Retina (tissue), 1 donor: ENCODE data around the gene HECTD4.
"Not testable (repeated sequence)": the region's sequence is repeated elsewhere in the genome, so short reads cannot be mapped to it uniquely, and the experiment has no call there.

Experiments used
- DNase-seq: peaks from one replicate; pipeline ENCODE4 v3.0.0-alpha.2; 2016

HECTD4 gene

DNA sequence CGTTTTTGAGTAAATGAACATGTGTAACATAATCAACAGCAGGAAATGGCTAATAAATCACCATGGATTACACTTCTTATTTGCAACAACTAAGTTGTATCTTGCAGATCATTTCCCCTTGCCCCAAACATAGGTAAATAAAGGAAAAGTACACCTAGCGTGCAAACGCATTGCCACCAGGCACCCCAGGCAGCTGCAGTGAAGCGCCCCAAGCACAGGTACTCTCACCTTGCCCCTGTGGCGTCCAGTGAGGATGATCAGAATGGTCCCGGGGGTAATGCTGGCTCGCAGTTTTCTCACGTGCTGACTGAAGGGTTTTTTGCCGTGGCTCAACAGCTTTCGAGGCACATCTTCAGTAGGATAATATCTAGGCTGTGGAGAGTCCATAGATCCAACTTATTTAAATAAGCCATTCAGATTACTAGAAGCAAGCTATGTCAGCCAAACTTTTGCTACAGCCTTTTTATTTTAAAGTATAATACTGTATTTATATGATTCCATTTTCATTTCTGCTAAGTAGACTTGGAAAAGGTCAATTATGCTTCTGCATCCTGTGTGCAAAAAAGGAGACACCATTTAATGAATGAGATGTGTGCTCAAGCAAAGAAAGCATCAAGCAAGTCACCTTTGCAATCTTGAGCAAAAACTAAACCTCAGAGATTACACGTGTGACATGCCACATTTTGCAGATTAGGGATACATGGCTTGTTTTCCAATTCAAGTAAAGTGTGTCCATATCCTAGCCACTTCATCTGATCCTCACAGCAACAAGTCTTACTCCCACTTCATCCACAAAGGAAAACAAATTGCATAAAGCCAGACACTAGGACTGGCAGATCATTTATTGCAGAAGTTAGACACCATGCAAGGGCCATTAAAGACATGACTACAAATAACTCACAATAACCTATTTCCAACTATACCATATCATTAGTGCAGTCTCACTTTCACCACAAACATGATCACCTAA, 24.6 kb upstream of the HECTD4 start:
- no peak for DNase-seq

DNA sequence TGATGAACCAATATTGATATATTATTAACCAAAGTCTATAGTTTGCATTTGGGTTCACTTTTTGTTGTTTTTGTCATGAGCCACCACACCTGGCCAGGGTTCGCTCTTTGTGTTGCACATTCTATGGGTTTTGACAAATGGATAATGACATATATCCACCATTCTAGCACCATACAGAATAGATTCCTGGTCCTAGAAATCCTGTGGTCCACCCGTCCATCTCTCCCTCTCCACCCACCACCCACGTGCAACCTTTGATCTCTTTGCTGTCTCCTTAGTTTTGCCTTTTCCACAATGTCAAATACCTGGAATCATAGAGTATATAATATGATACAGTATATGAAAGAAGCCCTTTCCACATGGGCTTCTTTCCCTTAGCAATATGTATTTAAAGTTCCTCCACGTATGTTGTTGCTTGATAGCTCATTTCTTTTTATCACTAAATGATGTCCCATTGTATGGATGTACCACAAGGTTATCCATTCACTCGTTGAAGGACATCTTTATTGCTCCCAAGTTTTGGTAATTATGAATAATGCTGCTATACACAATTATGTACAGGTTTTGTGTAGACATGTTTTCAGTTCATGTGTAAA, 19.8 kb upstream of the HECTD4 start:
- no peak for DNase-seq

DNA sequence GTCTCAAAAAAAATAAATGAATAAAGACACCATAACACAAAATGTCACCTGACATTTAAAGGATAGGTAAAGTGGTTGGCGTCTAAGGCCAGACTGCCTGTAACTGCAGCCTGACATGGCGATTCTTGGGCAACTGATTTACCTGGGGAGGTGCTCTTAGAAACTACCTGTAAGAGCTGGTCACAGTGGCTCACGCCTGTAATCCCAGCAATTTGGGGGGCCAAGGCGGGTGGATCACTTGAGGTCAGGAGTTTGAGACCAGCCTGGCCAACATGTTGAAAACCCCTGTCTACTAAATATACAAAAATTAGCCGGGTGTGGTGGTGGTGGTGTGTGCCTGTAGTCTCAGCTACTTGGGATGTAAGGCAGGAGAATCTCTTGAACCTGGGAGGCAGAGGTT, 18.8 kb upstream of the HECTD4 start:
- DNase-seq, result no peak

DNA sequence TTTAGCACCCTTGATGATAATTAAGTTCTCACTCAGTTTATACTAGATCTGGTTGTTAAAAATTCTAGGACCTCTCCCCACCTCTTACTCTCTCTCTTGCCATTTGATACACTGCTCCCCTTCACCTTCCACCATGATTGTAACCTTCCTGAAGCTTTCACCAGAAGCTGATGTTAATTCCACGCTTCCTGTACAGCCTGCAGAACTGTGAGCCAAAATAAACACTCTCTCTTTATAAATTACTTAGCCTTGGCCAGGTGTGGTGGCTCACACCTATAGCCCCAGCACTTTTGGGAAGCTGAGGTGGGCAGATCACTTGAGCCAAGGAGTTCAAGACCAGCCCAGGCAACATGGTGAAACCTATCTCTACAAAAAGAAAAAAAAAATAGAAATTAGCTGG, 11.1 kb upstream of the HECTD4 start:
- DNase-seq, result no peak

DNA sequence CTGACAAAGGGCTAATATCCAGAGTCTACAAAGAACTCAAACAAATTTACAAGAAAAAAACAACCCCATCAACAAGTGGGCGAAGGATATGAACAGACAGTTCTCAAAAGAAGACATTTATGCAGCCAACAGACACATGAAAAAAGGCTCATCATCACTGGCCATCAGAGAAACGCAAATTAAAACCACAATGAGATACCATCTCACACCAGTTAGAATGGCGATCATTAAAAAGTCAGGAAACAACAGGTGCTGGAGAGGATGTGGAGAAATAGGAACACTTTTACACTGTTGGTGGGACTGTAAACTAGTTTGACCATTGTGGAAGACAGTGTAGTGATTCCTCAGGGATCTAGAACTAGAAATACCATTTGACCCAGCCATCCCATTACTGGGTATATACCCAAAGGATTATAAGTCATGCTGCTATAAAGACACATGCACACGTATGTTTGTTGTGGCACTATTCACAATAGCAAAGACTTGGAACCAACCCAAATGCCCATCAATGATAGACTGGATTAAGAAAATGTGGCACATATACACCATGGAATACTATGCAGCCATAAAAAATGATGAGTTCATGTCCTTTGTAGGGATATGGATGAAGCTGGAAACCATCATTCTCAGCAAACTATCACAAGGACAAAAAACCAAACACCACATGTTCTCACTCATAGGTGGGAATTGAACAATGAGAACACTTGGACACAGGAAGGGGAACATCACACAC, 7.9 kb upstream of the HECTD4 start:
- not testable (repeated sequence) for DNase-seq

DNA sequence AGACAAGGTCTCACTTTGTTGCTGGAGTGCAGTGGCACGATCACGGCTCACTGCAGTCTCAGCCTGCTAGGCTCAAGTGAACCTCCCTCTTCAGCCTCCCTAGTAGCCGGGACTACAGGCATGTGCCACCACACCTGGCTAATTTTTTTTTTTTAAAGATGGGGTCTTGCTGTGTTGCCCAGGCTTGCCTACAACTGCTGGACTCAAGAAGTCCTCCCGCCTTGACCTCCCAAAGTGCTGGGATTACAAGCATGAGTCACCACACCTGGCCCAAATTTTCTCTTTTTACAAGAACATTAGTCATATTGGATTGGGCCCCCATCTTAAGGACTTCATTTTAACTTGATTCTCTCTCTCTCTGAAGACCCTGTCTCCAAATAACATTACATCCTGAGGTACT, 7.0 kb upstream of the HECTD4 start:
- no peak for DNase-seq

DNA sequence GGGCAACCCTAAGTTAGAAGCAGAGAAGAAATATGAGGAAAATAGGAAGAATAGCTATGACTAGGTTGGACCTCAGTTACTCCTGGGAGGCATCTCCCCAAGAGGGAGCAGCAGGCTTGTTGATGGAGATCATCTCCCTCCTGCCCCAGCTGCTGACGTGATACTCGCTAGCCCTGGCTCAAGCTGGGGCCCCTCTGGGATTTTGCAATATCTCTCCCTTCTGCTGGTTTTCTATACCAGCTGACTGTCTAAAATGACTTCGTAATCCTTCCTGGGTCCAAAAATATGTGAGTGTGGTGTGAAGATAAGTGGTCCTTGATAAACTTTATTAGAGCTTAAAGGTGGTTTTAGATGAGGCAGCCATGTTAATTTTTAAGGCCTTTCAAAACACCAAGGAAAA, 4.5 kb upstream of the HECTD4 start:
- DNase-seq, result no peak

DNA sequence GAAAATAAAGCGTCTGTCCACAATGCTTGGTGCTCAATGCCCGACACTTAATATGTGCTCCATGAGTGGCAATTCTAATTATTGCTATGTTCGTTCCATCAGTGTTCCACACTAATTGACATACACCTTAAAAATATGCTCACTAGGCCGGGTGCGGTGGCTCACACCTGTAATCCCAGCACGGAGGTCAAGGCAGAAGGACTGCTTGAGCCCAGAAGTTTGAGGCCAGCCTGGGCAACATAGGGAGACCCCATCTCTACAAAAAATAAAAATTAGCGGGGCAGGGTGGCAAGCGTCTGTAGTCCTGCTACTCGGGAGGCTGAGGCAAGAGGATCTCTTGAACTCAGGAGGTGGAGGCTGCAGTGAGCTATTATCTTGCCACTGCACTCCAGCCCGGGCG, 635 bp upstream of the HECTD4 start:
- DNase-seq, result no peak

DNA sequence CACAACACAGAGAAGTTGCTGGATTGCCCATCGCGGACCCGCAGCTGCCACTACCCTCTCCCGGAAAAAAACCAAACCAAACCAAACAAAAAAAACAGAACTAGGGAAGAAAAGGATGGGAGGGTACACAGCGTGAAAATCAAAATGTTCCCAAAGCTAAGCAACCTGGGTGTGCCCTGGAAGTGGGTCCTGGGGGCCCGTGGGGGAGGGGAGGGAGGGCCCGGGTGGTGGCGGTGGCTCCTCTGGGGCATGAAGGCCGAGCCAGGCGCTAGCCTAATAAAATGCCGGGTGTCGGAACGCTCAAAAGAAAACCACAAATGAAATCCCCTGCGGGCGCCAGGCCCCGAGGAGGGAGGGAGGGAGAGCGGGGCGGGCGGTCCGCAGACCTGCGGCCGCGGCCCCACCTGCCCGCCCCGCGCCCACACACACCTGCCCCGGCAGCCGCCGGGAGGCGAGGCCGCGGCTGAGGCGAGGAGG, 787 bp downstream of the HECTD4 start:
- peak; percentile 61 for DNase-seq

DNA sequence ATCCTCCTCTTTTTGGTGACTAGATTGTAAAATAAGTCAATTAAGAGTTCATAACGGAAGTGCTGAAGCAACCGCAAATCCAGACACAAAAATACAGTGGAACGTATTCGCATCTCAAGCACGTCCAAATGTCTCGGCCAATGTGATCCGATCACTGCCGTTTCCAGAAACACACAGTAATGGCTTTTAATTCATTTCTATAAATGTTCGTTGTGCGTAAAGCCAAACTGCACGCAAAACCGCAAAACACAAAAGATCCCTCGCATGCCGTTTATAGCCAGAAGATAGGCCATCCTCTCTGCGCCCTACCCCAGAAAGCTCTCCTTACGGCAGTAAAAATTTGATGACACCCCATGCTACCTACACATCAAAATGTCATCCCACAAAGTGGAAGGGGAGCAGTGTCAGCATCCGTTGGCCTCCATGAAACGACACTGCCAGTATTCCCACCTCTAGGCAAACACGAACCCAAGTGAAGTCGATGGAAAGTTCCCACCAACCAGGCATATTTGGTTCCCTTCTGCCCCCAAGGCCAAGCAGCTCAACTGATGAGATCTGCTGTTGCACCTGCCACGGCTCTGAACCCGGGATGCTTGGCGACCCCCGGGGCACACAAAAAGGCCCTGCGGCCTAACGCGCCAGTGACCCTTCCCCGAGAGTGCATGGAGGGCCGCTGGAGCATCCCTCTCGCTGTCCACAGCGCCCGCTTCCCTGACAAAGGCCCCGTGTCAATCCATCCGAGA, 1.4 kb downstream of the HECTD4 start:
- peak; percentile 70 for DNase-seq

DNA sequence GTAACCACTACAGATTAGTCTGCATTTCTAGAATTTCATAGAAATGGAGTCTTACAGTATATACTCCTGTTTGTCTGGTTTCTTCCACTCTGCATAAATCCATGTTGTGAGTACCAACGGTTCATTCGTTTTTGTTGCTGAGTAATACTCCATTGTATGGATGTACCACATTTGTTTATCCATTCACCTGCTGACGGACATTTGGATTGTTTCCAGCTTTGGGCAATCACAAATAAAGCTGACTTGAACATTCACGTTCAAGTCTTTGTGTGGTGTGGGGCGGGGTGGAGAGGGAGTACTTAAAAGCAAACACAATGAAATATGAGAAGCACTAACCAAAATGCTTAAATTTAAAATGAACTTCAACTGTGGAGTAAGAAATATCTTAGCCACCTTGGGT, 7.1 kb downstream of the HECTD4 start:
- no peak for DNase-seq

DNA sequence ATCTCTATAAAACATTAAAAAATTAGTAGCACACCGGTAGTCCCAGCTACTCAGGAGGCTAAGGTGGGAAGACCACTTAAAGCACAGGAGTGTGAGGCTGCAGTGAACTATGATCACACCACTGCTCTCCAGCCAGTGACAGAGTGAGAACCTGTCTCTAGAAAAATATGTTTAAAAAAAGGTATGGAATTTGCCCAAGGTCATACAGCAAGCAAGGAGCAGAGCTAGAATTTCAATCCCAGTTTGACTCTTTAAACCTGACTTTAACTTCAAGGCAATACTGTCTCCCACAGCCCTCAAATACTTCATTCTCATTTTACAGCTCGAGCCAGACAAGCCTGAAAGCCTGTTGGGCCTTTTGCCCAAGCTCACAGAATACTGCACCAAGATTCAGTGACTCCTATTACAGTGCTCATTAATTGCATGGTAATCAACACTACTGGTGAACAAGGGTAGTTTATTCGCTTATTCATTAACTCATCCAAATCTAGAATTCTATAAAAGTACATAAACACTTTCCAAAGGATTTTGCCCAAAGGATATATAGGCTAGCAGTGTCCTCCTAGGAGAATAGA, 8.0 kb downstream of the HECTD4 start:
- no peak for DNase-seq

DNA sequence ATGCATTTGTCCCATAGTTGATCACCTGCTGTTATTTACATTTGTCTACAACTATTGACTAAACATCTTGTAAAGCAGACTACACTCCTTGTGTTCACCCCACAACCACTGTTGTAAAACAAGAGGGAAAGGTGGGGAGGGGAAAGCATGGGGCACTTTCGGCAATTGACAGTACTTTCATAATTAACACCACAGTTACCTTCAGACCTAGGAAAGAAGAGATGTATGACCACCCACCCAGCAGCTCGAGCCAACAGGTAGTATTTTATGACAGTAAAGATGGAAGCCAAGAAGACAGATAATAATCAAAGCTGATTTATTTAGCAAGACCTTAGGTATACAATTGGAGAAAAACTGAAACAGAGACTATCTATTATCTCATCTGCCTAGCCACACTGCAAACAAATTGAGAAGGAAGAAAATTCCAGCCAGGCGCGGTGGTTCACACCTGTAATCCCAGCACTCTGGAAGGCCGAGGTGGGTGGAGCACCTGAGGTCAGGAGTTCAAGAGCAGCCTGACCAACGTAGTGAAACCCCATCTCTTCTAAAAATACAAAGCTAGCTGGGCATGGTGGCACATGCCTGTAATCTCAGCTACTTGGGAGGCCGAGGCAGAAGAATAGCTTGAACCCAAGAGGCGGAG, 11.2 kb downstream of the HECTD4 start:
- DNase-seq, result no peak

DNA sequence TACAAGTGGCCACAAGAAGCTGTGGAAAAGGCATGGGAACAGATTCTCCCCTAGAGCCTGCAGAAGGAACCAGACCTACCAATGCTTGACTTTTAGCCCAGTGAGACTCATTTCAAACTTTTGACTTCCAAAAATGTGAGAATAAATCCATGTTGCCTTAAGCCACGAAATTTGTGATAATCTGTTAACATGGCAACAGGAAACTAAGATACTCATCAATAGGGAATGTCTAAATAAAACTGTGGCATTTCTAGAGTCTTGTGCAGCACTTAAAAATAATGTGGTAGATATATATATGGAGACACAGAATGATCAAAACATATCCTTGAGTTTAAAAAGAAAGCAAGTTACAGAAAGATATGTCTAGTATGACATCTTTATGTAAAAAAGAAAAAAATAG, 12.0 kb downstream of the HECTD4 start:
- DNase-seq, result no peak

DNA sequence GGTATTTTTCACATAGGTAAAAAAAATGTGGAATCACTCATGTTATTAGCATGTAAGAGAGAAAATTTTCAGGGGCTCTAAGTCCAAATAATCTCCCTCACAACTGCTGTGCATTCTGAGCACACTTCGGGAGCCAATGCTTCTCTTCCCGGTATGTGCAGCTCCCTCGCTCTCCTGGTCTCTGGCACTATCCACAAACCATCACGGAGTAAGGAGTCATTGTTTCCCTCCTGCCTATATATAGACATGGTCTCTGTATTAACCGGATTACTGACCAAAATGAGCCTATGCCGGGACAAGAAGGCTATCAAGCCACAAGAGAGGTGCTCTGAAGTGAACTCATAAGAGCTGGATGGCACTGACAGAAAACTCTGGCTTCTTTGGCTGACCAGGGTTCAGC, 13.4 kb downstream of the HECTD4 start:
- DNase-seq, result no peak

DNA sequence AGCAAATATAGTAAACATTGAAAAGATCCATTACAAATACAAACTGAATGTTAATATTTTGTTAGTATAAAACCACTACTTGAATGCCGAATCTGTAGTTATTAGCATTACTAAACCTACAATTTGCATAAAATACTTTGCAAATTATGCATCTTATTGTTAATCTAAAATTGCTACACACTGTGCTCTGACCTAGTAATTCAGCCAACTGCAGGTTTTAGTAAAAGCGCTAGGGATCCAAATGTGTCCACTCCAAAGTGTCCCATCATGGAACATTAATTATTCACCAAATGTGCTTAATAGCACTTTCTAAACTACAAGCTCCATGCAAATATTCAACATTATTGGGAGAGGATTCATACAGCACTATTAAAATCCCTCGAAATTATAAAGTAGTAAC, 14.3 kb downstream of the HECTD4 start:
- DNase-seq, result no peak

DNA sequence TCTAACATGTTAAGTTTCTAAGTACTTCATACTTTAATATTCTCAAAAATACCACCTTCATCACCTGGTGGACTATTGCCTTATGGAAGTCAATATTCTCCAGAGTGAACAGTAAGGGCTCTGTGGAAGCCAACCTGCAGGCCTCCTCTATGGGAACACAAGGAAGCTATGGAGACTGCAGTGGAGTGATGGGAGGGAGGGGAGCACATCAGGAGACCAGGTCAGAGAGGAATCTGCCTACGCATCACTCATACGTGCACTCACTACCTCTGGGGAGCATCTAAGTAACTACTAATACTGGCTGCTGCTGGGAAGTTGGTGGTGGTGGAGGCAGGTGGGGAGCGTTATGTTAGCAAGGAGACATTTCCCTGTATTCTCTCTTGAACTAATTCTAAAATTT, 19.9 kb downstream of the HECTD4 start:
- DNase-seq, result peak; percentile 20

DNA sequence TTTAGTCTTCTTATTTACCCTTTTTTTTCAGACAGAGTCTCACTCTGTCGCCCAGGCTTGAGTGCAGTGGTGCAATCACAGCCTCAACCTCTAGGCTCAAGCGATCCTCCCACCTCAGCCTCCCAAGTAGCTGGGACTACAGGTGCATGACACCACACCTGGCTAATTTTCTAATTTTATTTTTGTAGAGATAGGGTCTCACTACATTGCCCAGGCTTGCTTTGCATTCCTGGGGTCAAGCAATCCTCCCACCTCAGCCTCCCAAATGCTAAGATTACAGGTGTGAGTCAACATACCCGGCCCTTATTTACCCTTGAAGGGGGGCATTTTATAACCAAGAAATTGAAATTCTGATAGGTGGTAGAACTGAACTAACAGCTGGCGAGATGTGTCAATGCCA, 21.0 kb downstream of the HECTD4 start:
- no peak for DNase-seq

DNA sequence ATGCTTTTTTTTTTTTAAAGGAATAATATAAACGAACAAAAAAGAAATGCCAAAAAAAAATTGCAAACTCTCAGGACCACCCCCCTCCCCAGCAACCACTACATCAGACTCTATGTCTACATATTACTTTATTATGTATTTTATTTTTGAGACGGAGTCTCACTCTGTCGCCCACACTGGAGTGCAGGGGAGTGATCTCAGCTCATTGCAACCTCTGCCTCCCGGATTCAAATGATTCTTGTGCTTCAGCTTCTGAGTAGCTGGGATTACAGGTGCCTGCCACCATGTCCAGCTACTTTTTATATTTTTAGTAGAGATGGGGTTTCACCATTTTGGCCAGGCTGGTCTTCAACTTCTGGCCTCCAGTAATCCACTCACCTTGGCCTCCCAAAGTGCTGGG, 22.9 kb downstream of the HECTD4 start:
- no peak for DNase-seq

DNA sequence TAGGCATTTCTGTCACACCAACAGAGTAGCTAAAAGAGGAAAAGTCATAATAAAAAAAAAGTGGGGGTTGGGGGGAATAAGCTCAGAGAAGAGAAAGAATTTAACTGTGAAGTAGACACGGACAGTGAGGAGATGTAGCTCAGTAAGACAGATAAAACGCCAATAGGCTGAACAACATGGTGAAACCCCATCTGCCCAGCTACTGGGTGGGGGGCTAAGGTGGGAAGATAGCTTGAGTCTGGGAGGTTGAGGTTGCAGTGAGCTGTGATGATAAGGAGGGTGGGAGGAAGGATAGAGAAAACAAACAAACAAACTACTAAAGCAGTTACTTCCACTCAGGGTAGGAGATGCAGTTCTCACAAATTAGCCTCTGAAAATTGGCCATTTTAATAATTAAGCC, 25.0 kb downstream of the HECTD4 start:
- DNase-seq, result no peak

DNA sequence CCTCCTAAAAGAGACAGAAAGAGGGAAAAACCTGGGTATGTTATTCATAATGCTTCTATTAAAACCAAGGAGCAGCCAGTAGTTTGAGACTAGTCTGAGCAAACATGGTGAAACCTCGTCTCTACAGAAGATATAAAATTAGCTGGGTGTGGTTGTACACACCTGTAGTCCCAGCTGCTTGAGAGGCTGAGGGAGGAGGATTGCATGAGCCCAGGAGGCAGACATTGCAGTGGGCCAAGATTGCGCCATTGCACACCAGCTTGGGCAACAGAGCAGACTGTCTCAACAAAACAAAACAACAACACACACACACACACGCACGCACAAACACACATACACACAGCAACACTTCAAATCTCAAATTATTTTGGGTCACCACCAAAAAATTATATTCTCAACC, 27.8 kb downstream of the HECTD4 start:
- no peak for DNase-seq

DNA sequence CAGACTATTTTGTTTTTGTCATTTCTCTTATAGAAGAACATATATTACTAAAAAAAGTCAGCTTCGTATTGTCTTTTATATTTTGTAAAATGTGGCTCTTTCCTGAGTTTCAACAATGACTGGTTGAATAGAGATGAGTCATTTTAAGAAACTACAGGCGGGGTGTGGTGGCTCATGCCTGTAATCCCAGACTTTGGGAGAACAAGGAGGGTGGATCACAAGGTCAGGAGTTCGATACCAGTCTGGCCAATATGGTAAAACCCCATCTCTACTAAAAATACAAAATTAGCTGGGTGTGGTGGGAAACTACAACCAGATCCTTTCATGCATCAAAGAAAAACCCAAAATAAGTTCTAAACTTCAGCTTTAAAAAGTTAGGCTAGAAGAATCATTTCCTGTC, 28.8 kb downstream of the HECTD4 start:
- no peak for DNase-seq
